ENCODE measurements around the gene PHF21A.
A peak's percentile ranks its signal among the peaks of the same experiment; 100 is the strongest.

Gene PHF21A

DNA sequence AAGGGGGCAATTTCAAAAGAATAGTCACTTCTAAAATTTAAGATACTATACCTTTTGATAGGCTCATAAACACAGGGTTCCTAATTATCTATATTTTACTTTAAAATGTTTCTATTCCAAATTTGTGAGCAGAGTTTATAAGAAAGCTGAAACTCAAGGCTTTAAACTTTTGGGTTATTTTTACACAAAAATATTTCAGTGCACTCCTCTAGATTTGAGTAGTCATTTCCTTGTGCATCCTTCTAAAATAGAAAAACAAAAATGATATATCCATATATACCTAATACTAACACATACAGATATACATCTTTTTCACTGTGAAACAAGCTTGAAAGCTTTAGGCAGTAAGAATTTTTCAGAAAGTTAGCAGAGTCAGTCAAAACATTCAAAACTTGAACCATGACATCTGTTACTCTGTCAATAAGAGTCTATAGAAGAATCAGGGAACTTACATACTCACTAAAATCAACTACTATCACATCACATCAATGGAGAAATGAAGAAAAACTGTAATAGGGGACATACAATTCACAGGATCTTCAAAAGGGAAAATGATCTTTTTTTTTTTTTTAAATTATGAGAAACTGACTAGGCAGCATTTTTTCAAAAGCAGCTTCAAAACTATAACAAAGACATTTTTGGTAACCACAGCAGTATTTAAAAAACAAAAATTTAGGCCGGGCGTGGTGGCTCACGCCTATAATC is 5.1 kb downstream of the PHF21A start:
- H3K27me3 ChIP-seq, result no peaks in the 10 kb centered on the region

DNA sequence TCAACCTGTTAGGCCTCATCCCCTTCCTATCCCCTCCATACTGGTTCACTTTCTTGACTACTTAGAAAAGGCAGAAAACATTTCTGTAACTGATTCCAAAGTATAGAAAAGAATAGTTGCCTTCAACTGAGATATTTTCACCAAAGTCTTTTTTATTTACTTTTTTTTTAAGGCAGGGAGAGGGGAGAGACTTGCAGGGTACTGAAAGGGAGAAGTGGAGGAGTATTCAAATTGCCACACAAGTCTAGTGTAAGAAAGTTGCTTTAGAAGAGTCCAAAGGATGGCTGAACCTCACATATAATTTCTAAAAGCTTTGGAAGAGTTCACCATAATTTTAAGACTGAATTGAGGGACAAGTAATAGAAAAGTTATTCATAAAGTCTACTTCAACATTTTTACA is 6.3 kb downstream of the PHF21A start:
- Histone ChIP-seq H3K27ac (no peak overlapping the region), H3K27me3 (no peaks in the 10 kb centered on the region), H3K4me3 (no peak overlapping the region), H3K36me3 (peaks cover 0 to 9% (median 0%) of the 10 kb centered on the region in 11 experiments; a peak in 2 of 22 replicates), H4K20me1 (peaks cover 0 to 86% (median 18%) of the 10 kb centered on the region in 11 experiments; a peak in 16 of 22 replicates), H3K4me2 (peak overlapping the region in 6 of 11 experiments; percentile 4 to 93 (median 22); a peak in 6 of 22 replicates), H3K9ac (peak overlapping the region in 1 of 11 experiments; percentile 62; a peak in 1 of 22 replicates), H3K4me1 (peaks cover 24 to 71% (median 51%) of the 10 kb centered on the region in 10 experiments), H3K9me3 (replicated peaks in 1 of 11) (no peaks in the 10 kb centered on the region)
- TF ChIP-seq Cebpa-rat (IDR thresholded peaks at IDR 0.05), result no peak

More for the DNA sequence above, 5.1 kb downstream of the PHF21A start:
- Histone ChIP-seq H4K20me1 (peaks cover 0 to 74% (median 16%) of the 10 kb centered on the region in 11 experiments; a peak in 15 of 22 replicates), H3K9ac (peak overlapping the region in 5 of 11 experiments; percentile 2 to 62 (median 21); a peak in 9 of 22 replicates), H3K4me2 (peak overlapping the region; percentile 30 to 93 (median 80); a peak in 20 of 22 replicates), H3K27ac (peak overlapping the region in 2 of 11 experiments; percentile 11 to 21; a peak in 1 of 22 replicates), H3K9me3 (replicated peaks in 1 of 11) (no peaks in the 10 kb centered on the region), H3K36me3 (peaks cover 0 to 8% (median 0%) of the 10 kb centered on the region in 11 experiments; a peak in 2 of 22 replicates), H3K4me3 (0 out of 20 replicates have a peak overlapping the region, but pooled peaks of 1 of the 10 experiments have one; percentile 85), H3K4me1 (peaks cover 24 to 71% (median 51%) of the 10 kb centered on the region in 10 experiments)
- TF ChIP-seq Cebpa-rat (IDR thresholded peaks at IDR 0.05), result no peak

DNA sequence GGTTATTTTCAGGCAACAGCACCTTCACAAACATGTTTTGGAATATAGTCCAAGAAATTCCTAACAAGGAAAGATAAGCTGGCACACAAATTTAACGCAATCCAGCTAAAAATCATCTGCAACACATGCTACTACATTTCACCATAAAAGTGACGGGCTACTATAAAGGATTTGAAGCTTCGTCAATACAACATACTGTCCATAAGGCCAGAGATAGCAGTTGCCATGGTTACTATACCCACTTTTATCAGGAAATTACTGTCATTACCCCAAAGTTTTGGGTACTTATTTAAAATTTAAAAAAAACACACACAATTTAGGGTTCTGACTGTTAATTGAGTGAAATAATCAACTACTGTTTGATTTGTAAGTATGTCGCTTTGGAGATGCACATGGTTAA is 6.9 kb downstream of the PHF21A start:
- no peak for TF ChIP-seq Cebpa-rat (IDR thresholded peaks at IDR 0.05)
- peaks cover 24 to 71% (median 51%) of the 10 kb centered on the region in 10 experiments for H3K4me1 ChIP-seq
- H3K36me3 ChIP-seq, result peaks cover 0 to 9% (median 0%) of the 10 kb centered on the region in 11 experiments; a peak in 3 of 22 replicates
- no peak overlapping the region for H3K4me3 ChIP-seq
- peak overlapping the region in 1 of 11 experiments; percentile 3; a peak in 1 of 22 replicates for H3K27ac ChIP-seq
- peak overlapping the region in 4 of 11 experiments; percentile 4 to 93 (median 48); a peak in 6 of 22 replicates for H3K4me2 ChIP-seq
- H3K27me3 ChIP-seq, result no peaks in the 10 kb centered on the region
- no peaks in the 10 kb centered on the region for H3K9me3 ChIP-seq (replicated peaks in 1 of 11)
- peaks cover 0 to 92% (median 18%) of the 10 kb centered on the region in 11 experiments; a peak in 17 of 22 replicates for H4K20me1 ChIP-seq
- H3K9ac ChIP-seq, result peak overlapping the region in 1 of 11 experiments; percentile 62; a peak in 1 of 22 replicates

DNA sequence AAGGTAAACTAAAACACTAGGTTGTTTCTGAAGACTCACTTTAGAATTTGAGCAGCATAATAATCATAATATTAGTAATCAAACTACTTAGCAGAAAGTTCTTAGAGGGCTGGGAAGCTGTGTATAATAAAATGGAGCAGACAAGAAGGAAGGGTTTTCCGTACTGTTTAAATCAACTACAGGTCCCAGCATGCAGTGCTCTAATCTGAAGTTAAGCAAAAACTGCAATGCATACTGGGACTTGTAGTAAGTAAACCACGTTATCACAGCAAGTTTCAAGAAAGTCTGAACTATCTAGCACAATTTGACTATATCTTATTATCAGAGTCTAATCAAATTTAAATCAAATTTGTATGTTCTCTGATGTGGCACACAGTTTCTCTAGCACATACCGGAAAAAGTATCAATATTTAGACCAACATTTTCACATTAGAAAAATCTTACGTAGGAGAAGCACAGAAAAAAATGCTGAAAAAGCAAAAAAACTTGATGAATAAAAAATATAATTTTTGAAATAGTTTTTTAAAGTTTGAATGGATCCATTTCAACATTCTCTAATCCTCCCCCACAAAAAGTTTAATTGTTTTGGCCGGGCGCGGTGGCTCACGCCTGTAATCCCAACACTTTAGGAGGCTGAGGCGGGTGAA is 8.2 kb downstream of the PHF21A start:
- Histone ChIP-seq H3K9me3 (replicated peaks in 1 of 11) (no peaks in the 10 kb centered on the region), H3K4me2 (peak overlapping the region in 3 of 11 experiments; percentile 14 to 93 (median 86); a peak in 4 of 22 replicates), H4K20me1 (peaks cover 0 to 100% (median 18%) of the 10 kb centered on the region in 11 experiments; a peak in 17 of 22 replicates), H3K27me3 (no peaks in the 10 kb centered on the region), H3K27ac (no peak overlapping the region), H3K9ac (no peak overlapping the region), H3K36me3 (peaks cover 0 to 9% (median 0%) of the 10 kb centered on the region in 11 experiments; a peak in 3 of 22 replicates), H3K4me1 (peaks cover 20 to 65% (median 39%) of the 10 kb centered on the region in 10 experiments), H3K4me3 (no peak overlapping the region)
- TF ChIP-seq Cebpa-rat (IDR thresholded peaks at IDR 0.05), result no peak

DNA sequence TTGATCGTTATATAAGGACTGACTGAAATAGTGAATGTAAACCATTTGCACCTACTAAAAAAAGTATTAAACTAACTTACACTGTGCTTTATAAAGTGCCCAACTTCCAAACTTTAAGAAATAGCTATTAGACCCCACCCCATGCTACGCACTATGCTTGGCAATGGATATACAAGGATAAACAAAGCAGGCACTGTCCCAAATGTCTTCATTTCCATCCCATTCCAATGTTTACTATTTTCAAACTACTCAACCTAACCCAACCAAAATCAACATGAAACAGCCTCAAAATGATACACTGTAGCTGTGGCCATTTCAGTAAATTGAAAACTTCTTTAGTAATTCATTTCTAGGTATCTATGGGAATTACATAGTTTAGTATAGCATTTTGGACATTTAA is 12.5 kb downstream of the PHF21A start:
- H3K4me2 ChIP-seq, result no peak overlapping the region
- no peak overlapping the region for H3K4me3 ChIP-seq
- no peak overlapping the region for H3K9ac ChIP-seq
- H4K20me1 ChIP-seq, result peaks cover 0 to 100% (median 24%) of the 10 kb centered on the region in 11 experiments; a peak in 16 of 22 replicates
- H3K4me1 ChIP-seq, result peaks cover 0 to 44% (median 6%) of the 10 kb centered on the region in 10 experiments; a peak in 10 of 20 replicates
- H3K27me3 ChIP-seq, result no peaks in the 10 kb centered on the region
- peaks cover 0 to 9% (median 0%) of the 10 kb centered on the region in 11 experiments; a peak in 4 of 22 replicates for H3K36me3 ChIP-seq
- H3K27ac ChIP-seq, result no peak overlapping the region
- no peak for TF ChIP-seq Cebpa-rat (IDR thresholded peaks at IDR 0.05)
- no peaks in the 10 kb centered on the region for H3K9me3 ChIP-seq (replicated peaks in 1 of 11)

DNA sequence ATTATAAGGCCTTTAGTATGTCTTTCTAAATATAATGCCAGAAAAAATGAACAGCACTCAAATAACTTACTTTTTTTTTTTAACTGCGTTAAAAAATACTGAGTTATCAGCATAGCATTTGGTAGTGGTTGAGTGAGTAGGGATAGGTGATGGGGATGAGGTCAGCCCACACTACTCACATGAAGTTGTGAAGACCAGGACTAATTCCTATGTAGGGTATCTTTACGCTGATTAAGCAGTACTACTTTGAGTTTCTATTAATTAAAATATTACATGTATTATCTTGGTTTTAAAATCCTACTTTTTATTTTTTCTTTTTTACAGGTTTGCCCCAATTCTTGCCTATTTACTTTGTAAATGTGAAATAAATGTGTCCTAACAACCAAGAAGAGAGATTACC is 13.5 kb downstream of the PHF21A start:
- Histone ChIP-seq H3K9me3 (replicated peaks in 1 of 11) (no peaks in the 10 kb centered on the region), H4K20me1 (peaks cover 0 to 100% (median 24%) of the 10 kb centered on the region in 11 experiments; a peak in 15 of 22 replicates), H3K36me3 (peaks cover 0 to 9% (median 0%) of the 10 kb centered on the region in 11 experiments; a peak in 4 of 22 replicates), H3K9ac (no peak overlapping the region), H3K4me3 (no peak overlapping the region), H3K4me2 (no peak overlapping the region; a peak in 1 of 22 replicates), H3K27ac (no peak overlapping the region), H3K4me1 (peaks cover 0 to 36% (median 3%) of the 10 kb centered on the region in 10 experiments; a peak in 9 of 20 replicates), H3K27me3 (no peaks in the 10 kb centered on the region)
- TF ChIP-seq Cebpa-rat (IDR thresholded peaks at IDR 0.05), result no peak

DNA sequence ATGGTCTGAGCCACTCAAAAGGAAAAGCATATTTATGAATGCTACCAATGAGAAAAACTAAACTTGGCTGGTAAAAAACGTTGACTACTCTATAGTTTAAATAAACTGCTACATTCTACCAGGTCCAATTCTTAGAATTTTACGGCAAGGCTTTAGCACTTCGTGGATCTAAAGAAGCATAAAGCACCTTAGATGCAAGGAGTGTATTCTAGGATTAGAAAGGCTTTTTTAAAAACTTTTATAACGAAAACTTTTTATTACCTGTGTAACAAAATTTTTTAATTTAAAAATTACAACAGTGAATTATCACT is 13.9 kb downstream of the PHF21A start:
- Histone ChIP-seq H3K4me1 (peaks cover 0 to 37% (median 3%) of the 10 kb centered on the region in 10 experiments; a peak in 8 of 20 replicates), H3K9me3 (replicated peaks in 1 of 11) (no peaks in the 10 kb centered on the region), H3K4me2 (peak overlapping the region in 2 of 11 experiments; percentile 29 to 44; a peak in 3 of 22 replicates), H4K20me1 (peaks cover 0 to 100% (median 26%) of the 10 kb centered on the region in 11 experiments; a peak in 15 of 22 replicates), H3K27ac (no peak overlapping the region), H3K27me3 (no peaks in the 10 kb centered on the region), H3K4me3 (no peak overlapping the region), H3K36me3 (peaks cover 0 to 9% (median 0%) of the 10 kb centered on the region in 11 experiments; a peak in 4 of 22 replicates), H3K9ac (no peak overlapping the region)
- TF ChIP-seq Cebpa-rat (IDR thresholded peaks at IDR 0.05), result no peak

DNA sequence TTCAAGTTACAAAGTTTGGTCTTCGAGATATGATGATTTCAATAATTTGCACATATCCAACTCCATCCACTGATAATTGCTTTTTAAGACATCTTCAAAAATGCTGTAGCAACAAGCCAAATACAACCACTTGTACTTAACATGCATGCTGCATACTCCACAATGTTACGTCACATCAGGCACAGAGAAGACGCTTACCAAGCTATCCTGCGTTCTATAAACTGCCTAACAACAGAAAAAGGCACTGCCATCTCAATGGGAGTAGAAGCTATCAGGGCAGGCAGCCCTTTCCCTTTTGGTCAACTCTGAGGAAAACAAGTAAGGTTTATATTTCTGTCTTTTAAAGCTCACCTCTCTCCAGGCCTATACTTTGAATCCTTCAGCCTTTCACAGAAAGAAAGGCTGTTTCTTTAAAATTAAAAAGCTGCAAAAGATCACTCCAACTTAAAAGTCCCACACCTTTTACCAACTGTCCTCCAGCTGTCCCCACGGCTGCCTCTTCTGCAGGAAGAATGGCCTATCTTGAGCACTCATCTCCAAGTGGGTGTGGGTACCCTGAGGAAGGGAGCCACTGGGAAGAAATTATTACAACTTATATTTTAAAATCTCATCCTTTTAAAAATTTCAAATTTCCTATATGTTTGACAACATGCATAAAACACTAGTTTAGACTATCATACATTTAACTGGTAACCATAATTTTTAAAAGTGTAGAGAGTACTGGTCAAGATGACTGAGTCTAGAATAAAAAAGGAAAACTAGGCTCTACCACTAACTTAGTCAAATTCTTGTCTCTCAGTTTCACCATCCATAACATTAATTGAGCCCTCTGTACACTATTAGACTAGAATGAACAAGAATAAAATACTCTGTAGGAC is 14.5 kb downstream of the PHF21A start:
- peak overlapping the region in 3 of 11 experiments; percentile 29 to 51 (median 44); a peak in 6 of 22 replicates for H3K4me2 ChIP-seq
- peaks cover 0 to 41% (median 3%) of the 10 kb centered on the region in 10 experiments; a peak in 11 of 20 replicates for H3K4me1 ChIP-seq
- no peak overlapping the region for H3K27ac ChIP-seq
- TF ChIP-seq Cebpa-rat (IDR thresholded peaks at IDR 0.05), result no peak
- no peaks in the 10 kb centered on the region for H3K9me3 ChIP-seq (replicated peaks in 1 of 11)
- no peaks in the 10 kb centered on the region for H3K27me3 ChIP-seq
- peaks cover 0 to 9% (median 0%) of the 10 kb centered on the region in 11 experiments; a peak in 4 of 22 replicates for H3K36me3 ChIP-seq
- H3K9ac ChIP-seq, result no peak overlapping the region
- H3K4me3 ChIP-seq, result no peak overlapping the region
- peaks cover 0 to 100% (median 27%) of the 10 kb centered on the region in 11 experiments; a peak in 15 of 22 replicates for H4K20me1 ChIP-seq
